GM19372 (cell line): ENCODE results near the gene PRICKLE2.

Experiments used
- ATAC-seq: cut with Tn5 transposase; IDR thresholded peaks from one replicate; pipeline ENCODE4 v1.9.1; 2021; ENCODE audit warnings: mild to moderate bottlenecking, low read depth, moderate library complexity; ENCODE audit not compliant: unreplicated experiment

Gene PRICKLE2

GRCh38 chr3:64081235-64081630 lies 144.0 kb downstream of the PRICKLE2 start:
- no peak for ATAC-seq

GRCh38 chr3:64080616-64081234 lies 144.5 kb downstream of the PRICKLE2 start:
- ATAC-seq = no peak

- ATAC-seq = no peak
These were observed 145.7 kb downstream of the PRICKLE2 start for GRCh38 chr3:64079369-64080150.

GRCh38 chr3:64078966-64079365 lies 146.3 kb downstream of the PRICKLE2 start:
- no peak for ATAC-seq

GRCh38 chr3:64074895-64075679 lies 150.2 kb downstream of the PRICKLE2 start:
- no peak for ATAC-seq

GRCh38 chr3:64074060-64074459 lies 151.2 kb downstream of the PRICKLE2 start:
- no peak for ATAC-seq

- no peak for ATAC-seq
These were observed 152.0 kb downstream of the PRICKLE2 start for GRCh38 chr3:64073158-64073761.

GRCh38 chr3:64072126-64072525 lies 153.1 kb downstream of the PRICKLE2 start:
- ATAC-seq = no peak

GRCh38 chr3:64070704-64071103 lies 154.6 kb downstream of the PRICKLE2 start:
- no peak for ATAC-seq

GRCh38 chr3:64067506-64068346 lies 157.5 kb downstream of the PRICKLE2 start:
- ATAC-seq = no peak

- ATAC-seq = no peak
These were observed 160.5 kb downstream of the PRICKLE2 start for GRCh38 chr3:64064804-64065203.

- ATAC-seq = no peak
These were observed 161.3 kb downstream of the PRICKLE2 start for GRCh38 chr3:64063983-64064438.

GRCh38 chr3:64063207-64063982 lies 161.9 kb downstream of the PRICKLE2 start:
- no peak for ATAC-seq

- ATAC-seq = no peak
These were observed 163.6 kb downstream of the PRICKLE2 start for GRCh38 chr3:64061628-64062027.

GRCh38 chr3:64059484-64060175 lies 165.6 kb downstream of the PRICKLE2 start:
- ATAC-seq = no peak

- ATAC-seq = no peak
These were observed 166.7 kb downstream of the PRICKLE2 start for GRCh38 chr3:64058566-64058965.

- ATAC-seq = no peak
These were observed 168.0 kb downstream of the PRICKLE2 start for GRCh38 chr3:64057231-64057630.

- no peak for ATAC-seq
These were observed 168.6 kb downstream of the PRICKLE2 start for GRCh38 chr3:64056606-64057180.
